Neural cell (in vitro differentiated cells): Measurements from ENCODE around the gene DARS1.

Source experiments
- CTCF ChIP-seq: fragments of 450-650 bp; IDR thresholded peaks from 2 replicates; pipeline ENCODE4 v1.5.1; 2014; ENCODE audit warnings: antibody characterized with exemption, mild to moderate bottlenecking, moderate library complexity; ENCODE audit not compliant: poor library complexity, severe bottlenecking
- EP300 ChIP-seq: fragments of 450-650 bp; conservative IDR thresholded peaks from 2 replicates; pipeline ENCODE4 v1.6.1; 2014; ENCODE audit warnings: antibody characterized with exemption, mild to moderate bottlenecking, moderate library complexity; ENCODE audit not compliant: poor library complexity, severe bottlenecking
- EZH2 ChIP-seq: fragments of 200-600, 300-800 bp; shearing (Covaris generic), sonication (generic); IDR thresholded peaks from 2 replicates; pipeline ENCODE4 v1.6.1; 2014; ENCODE audit warnings: antibody characterized with exemption, low read length, borderline replicate concordance, mild to moderate bottlenecking; ENCODE audit not compliant: insufficient read depth, poor library complexity, severe bottlenecking
- POLR2AphosphoS5 ChIP-seq: IDR thresholded peaks from 2 replicates; pipeline ENCODE4 v1.6.1; 2012
- RAD21 ChIP-seq: fragments of 450-650 bp; conservative IDR thresholded peaks from 2 replicates; pipeline ENCODE4 v1.6.1; 2014; ENCODE audit warnings: antibody characterized with exemption, mild to moderate bottlenecking, moderate library complexity
- REST ChIP-seq: IDR thresholded peaks from 2 replicates; pipeline ENCODE4 v1.6.1; 2012; ENCODE audit warnings: borderline replicate concordance

GRCh38 chr2:135954020-135954601, 31.3 kb downstream of the DARS1 start:
- TF ChIP-seq CTCF: no peak
- no peak for TF ChIP-seq POLR2AphosphoS5
- TF ChIP-seq EZH2: no peak
- TF ChIP-seq RAD21: no peak
- TF ChIP-seq EP300: no peak
- TF ChIP-seq REST: no peak
